ENCODE results near the gene ADAP1.
A peak's percentile ranks its signal among the peaks of the same experiment; 100 is the strongest.
"Not testable (repeated sequence)": the region's sequence is repeated elsewhere in the genome, so short reads cannot be mapped to it uniquely, and the experiment has no call there.

Gene ADAP1, protein sequence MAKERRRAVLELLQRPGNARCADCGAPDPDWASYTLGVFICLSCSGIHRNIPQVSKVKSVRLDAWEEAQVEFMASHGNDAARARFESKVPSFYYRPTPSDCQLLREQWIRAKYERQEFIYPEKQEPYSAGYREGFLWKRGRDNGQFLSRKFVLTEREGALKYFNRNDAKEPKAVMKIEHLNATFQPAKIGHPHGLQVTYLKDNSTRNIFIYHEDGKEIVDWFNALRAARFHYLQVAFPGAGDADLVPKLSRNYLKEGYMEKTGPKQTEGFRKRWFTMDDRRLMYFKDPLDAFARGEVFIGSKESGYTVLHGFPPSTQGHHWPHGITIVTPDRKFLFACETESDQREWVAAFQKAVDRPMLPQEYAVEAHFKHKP

DNA sequence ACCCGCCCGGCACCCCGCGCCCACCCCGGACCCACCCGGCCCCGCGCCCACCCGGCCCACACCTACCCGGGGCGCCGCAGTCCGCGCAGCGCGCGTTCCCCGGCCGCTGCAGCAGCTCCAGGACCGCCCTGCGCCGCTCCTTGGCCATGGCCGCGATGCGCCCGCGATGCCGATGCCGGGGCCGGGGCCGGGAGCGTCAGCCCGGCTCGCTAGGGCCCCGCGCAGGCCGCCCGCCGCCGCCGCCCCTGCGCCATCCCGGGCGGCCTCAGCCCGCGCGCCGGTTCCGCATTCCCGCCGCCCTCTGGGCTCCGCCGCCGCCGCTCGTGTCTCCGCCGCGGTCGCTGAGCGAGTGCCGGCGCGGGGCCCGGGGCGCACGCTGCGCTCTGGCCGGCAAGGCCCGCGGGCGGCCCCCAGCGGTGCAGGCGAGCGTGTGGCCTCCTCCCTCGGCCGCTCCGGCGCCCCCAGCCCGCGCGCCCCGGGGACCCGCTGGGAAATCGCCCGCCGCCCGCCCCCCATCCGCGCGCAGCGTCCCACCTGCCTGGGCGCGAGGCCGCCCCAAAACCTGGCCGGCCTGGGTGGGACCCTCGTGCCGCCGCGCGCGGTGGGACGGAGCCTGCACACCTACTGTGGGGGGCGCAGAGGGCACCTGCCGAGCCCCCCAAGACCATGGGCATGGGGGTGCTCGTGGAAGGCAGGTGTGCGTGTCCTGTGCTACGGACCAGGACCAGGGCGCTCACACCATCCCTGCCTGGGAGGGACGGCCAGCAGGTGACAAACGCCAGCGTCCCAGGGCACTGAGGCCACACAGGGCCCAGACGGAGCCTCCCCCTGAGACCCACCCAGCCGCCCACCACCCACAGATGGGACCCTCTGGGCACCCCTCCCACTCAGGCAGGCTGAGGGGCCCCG is at the start of gene ADAP1:
Gene ADAP1, minus strand, starts transcription at position 351 of the 909 bp plus-strand sequence. Its CDS starts 203 bp downstream, at position 148.
- DNase-seq = peak; percentile 63

DNA sequence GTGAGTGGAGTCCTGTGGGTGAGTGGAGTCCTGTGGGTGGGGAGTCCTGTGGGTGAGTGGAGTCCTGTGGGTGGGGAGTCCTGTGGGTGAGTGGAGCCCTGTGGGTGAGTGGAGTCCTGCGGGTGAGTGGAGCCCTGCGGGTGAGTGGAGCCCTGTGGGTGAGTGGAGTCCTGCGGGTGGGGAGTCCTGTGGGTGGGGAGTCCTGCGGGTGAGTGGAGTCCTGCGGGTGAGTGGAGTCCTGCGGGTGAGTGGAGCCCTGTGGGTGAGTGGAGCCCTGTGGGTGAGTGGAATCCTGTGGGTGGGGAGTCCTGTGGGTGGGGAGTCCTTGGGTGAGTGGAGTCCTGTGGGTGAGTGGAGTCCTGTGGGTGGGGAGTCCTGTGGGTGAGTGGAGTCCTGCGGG is 48.0 kb upstream of the ADAP1 start:
- not testable (repeated sequence) for DNase-seq

DNA sequence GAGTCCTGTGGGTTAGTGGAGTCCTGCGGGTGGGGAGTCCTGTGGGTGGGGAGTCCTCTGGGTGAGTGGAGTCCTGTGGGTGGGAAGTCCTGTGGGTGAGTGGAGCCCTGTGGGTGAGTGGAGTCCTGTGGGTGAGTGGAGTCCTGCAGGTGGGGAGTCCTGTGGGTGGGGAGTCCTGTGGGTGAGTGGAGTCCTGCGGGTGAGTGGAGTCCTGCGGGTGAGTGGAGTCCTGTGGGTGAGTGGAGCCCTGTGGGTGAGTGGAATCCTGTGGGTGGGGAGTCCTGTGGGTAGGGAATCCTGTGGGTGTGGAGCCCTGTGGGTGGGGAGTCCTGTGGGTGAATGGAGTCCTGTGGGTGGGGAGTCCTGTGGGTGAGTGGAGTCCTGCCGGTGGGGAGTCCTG is 47.5 kb upstream of the ADAP1 start:
- DNase-seq = not testable (repeated sequence)

DNA sequence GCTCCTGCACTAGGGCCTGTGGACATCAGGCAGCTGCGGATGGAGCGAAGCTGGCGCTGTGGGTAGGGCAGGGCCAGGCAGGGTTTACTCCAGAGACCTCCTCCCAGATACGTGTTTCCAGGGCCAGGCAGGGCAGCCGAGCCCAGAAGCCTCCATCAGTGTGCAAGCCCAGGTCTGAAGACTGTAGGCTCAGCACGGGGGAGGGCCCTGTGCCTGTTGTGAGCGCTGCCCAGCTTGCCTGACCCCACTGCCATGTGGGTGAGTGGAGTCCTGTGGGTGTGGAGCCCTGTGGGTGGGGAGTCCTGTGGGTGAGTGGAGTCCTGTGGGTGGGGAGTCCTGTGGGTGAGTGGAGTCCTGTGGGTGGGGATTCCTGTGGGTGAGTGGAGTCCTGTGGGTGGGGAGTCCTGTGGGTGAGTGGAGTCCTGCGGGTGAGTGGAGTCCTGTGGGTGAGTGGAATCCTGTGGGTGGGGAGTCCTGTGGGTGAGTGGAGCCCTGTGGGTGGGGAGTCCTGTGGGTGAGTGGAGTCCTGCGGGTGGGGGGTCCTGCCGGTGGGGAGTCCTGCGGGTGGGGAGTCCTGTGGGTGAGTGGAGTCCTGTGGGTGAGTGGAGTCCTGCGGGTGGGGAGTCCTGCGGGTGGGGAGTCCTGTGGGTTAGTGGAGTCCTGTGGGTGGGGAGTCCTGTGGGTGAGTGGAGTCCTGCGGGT is 46.7 kb upstream of the ADAP1 start:
- not testable (repeated sequence) for DNase-seq

DNA sequence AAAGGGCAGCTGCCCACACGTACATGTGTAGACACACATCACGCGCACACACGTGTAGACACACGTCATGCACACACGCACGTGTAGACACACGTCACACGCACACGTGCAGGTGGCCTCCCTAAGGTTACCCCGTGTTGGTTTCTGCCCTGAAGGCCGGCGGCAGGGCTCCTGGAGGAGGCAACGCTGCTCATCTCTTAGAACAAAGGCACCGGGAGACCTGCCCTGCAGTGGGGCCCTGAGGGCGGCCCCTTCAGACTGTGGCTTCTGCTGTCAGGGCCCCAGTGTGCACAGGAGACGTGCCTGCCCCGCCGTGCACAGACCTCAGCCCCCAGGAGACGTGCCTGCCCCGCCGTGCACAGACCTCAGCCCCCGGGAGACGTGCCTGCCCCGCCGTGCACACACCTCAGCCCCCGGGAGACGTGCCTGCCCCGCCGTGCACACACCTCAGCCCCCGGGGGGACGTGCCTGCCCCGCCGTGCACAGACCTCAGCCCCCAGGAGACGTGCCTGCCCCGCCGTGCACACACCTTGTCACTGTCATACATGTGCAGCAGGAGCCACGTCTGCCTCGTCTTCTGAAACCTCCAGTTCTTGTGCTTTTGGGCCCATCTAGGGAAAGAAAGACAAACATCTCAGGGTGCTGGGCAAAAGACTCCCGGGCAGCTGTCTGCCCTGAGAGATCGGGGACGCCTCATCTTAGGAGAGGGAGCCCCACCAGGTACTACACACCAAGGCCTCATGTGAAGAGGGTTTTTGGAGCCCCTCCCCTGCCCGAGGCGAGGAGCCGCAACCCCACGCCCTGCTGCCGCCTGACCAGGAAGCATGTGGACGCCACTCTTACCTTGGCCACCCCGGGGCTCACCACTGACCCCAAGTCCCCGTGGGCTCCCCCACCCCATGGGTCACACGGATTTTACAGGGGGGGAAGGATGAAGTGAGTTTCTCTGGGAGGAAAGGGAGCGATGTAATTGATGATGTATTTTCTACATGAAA is 45.8 kb upstream of the ADAP1 start:
- no peak for DNase-seq

DNA sequence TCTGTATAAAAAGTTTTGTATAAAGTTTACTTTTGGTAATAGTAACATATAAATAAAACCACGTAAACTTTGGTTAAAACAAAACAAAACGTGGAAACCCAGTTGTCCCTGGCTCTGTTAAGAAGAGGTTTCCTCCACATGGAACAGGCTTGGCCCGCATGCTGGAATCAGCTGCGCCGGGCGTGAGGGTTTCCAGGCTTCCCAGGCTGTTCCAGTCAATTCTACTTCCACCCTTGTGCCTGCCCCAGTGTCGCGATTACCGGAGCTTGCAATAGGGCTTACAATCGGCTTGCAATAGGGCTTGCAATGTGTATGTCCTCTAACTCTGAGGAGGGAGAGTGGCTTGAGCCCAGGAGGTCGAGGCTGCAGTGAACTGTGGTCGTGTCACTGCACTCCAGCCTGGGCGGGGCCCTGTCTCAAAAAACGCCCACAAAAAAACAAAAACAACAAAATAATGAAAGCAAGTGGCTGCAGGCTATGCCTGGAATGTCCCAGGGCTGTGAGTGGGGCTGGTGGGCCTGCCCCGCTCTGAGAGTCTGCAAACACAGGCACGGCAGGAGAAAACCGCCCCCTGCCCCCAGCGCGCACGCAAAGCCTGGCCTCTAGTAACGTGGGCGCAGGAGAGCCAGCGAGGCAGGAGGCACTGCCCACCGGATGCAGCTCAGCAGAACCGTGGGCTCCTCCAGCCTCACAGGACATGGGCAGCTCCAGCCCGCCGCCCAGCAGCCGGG is 44.8 kb upstream of the ADAP1 start:
- no peak for DNase-seq

DNA sequence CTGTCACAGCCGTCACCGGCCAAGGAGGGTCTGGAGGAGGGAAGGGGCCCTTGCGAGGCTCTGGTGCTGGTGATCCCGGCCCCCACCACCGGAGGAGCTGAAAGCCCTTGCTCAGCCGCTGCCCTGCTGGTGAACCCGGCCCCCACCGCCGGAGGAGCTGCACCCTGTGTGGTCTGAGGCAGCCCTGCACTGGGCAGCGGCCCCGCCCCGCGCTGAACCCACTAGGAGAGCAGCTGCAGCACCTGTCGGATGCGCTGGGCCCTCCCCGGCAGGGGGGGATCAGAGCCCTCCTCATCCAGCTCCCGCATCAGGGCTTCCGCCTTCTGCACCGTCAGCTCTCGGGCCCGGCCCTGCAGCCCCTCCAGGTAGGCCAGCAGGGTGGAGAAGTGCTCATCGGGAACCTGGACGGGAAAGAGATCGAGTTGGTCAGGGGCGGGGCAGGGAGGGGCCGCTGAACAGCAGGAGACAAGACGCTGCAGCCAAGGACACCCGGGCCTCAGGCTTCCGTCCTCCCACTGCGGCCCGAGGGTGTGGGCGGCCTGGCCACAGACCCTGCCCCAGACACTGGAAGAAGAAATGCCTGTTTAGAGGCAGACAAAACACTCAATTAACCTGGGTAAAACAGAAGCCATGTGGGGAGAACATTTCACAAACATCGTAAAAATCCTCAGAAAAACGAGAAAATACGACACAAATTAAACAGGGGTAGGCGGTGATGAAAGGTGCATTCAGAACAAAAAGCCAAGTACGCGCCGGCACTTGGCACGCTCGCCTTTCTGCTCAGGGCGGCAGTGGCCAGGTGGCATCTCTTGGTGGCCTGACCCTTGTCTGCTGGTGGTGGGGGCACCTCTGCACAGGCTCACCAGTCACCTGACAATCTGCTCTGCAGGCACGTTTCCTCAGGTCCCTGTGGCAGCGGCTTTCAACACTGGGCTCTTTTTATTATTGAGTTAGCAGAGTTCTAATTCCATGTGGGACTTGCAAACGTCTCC is 43.2 kb upstream of the ADAP1 start:
- DNase-seq = no peak

DNA sequence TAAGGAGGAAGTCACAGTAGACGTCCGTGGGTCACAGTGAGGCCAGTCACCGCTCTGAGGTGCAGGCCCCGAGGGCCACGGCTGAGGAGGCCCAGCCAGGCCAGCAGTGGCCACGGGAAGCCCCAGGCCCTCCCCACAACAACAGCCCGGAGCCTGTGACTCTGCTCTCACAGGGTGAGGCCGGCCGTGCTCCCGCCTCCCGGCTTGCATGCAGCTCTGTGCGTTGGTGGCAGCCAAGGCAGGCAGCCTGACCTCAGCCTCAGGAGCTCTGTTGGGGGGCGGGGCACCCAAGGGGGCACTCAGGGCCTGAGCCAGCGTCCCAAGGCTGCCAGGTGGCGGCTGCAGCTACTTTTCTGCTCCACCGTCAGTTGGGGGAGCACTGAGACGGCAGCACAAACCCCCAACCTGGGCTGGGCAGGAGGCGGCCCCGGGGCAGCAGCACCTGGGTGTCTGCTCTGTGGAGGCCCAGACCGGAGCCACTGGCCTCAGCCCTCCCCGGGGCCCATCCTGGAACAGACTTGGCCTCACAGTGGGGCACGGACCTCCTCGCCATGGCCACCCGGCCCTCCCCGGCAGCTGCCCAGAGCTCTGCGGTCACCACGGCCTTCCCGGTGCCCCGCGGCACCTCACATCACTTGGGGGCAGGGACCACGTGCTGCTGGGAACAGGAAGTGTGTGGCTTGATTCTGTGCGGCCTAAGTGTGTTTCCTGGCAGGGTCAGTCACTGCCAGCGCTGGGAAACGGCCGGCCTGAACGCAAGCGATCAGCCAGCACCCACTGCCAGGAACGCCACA is 41.8 kb upstream of the ADAP1 start:
- no peak for DNase-seq

DNA sequence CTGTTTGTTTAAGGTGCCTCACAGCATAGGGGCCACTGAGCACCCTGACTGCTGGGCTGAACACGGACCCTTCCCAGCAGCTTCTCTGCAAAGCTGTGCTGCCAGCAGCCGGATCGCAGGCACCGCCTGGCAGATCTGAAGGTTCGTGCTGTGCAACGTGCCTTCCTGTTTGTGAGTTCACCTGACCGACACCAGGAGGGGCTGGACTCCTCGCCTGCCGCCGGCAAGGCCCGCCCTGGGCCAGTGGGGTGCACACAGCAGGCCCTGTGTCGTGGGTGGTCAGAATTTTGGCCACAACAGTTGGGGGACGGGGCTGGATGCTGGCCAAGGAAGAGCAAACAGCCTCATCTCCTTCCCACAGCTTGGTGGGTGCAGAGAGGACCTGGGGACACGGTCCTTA is 41.1 kb upstream of the ADAP1 start:
- no peak for DNase-seq

DNA sequence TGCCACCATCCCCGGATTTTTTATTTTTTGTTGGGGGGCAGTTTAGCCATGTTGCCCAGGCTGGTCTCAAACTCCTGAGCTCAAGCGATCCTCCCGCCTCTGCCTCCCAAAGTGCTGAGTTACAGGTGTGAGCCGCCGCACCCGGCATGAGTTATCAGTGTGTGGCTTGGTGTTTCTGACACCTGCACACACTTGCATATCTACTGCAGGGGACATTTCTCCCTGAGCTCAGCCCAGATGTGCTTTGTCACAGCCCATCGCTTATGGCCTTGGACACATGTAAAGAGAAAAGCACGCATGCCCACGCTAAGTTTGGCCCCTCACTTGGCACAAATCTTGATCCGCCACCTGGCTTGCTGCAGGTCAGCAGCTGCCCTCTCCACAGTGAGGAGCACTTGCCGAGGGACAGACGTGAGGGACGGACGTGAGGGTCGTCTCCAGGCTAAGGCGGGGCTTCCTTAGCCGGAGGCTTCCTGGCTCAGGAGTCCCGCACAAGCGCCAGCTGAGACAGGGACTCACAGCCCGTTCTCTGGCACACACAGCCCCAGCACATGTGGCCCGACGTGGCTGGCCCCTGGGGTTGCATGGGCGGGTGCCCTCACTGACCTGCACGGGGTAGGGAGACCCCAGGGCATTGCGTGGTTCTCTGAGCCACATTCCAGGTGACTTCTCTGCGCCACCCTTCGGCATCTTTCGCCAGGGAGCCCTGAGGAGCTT is 40.3 kb upstream of the ADAP1 start:
- DNase-seq = no peak

DNA sequence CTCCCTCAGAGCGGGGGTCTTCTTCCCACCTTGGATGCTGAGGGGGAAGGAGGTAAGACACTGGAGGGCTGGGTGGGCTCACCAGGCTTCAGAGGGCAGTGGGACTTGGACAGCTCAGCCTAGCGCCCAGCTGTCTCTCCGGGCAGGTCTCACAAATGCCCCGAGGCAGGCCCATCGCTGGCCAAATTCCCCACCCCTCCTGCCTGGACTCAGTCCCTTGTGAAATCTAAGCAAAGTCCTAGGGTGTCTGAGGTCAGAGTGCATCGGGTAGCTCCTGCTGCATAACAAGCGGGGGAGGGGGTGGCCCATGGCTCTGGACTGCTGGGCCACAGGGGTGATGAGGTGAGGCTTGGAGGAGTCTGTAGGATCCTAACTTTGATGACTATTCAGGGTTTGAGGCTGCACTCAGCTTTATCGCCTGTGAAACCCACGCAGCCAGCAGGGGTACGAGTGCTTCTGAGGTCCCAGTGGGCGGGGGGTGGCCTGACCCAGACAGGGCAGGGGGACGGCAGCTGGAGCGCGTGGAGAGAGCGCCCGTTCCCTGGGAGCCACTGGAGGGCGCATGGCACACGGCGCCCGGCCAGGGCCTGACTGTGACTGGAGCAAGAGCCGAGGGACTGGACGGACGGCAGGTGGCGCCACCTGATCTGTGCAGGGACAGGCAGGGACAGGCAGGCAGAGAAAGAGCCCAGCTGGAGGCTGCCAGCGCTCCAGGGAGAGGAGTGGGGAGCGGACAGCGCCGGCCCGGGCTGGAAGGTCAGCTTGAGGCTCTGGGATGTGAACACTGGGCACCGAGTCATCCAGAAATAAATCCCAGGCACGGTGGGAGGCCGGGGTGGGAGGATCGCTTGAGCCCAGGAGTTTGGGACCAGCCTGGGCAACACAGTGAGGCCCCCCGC is 38.5 kb upstream of the ADAP1 start:
- DNase-seq = peak; percentile 94

DNA sequence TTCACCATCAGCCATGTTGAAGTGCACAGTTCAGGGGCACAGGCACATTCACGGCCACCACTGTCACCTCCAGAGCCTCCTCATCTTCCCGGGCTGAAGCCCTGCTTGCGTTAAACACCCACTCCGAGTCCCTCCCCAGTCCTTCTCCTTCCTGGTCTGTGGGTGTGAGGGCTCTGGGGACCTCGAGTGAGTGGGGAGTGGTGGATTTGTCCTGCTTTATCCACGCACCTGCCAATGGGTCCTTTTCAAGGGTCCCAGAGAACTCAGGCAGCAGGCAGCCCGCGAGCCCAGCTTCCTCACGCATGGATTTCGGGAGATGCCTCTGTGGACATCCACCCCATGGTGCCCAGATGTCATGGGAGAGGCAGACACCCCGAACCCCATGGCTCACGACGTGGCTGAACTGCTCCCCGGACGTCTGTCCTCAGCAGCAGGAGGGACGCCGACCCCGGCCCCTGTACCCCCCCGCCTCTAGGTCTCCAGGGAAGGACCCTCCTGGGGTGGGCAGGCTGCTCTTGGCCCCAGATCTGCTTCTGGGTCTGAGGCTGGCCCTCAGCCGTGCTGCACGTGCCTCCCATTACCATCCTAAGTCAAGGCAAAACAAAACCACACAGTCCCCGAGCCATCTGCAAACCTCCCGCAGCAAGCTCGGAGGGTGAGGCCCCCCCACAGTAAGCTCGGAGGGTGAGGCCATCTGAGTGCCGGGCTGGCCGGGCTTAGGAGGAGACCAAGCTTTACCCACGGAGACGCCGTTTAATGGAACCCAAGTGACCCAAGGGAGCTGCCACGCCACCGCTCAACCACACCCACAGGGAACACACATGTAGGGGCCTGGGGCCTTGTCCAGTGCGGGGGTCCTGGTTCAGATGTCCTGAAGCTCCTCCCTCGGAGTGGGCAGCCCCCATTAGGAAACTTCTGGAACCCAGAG is 37.5 kb upstream of the ADAP1 start:
- no peak for DNase-seq

DNA sequence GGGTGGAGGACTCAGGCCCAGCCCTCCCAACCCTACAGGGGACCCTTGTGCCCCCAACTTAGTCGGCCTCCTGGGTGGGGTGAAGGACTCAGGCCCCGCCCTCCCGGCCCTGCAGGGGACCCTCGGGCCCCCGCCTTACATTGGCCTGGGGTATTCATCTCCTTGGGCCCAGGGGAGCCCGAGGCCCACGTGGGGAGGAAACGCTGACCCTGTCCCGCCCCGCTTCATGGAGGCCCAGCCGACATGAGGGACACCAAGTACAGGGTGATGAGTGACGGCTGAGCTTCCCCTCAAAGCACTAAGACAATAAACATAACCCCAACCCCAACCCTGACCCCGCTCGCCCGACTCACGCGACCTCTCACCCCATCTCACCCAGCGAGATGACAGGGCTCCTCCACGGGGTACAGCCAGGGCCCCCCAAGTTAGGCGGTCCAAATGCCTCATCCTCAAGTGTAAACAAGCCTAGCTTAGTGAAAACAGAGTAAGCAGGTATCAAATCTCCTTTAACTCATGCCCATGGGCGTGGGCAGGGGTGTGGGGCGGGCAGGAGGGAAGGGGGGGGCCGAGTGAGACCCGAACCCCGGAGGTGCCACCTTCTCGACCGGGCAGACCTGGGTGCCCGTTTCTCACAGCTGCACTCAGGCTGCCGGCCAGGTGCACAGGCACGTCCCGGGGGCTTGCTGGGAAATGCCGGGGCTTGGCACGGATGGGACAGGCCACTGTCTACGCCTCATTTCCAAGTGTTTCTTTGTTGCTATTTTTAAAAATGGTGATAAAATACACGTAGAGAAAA is 36.7 kb upstream of the ADAP1 start:
- no peak for DNase-seq

DNA sequence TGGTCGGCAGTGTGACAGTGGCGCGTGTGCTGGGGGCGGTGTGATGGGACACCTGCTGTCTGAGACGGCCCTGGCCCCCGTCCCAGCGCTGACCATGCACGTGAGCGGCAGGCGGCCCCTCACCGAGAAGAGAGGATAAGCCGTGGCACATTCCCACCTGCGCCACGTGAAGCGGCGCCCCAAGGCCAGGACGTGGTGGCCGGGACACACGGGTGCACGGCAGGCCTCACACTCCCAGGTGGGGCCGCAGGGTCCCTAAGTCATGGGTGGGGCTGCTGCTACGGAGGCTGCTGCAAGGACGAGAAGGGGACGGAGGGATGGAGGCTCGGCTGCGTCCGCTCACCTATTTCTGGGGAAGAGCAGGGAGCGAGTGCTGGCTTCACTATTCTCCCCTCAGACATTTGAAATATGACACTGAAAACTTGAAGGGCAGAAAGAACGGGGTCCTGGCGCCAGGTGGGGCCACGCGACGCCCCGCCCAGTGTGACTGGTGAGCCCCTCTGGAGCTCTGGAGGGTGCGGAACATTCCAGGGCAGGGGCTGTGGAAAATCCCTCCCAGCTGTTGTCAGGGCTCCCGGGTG is 36.0 kb upstream of the ADAP1 start:
- no peak for DNase-seq

DNA sequence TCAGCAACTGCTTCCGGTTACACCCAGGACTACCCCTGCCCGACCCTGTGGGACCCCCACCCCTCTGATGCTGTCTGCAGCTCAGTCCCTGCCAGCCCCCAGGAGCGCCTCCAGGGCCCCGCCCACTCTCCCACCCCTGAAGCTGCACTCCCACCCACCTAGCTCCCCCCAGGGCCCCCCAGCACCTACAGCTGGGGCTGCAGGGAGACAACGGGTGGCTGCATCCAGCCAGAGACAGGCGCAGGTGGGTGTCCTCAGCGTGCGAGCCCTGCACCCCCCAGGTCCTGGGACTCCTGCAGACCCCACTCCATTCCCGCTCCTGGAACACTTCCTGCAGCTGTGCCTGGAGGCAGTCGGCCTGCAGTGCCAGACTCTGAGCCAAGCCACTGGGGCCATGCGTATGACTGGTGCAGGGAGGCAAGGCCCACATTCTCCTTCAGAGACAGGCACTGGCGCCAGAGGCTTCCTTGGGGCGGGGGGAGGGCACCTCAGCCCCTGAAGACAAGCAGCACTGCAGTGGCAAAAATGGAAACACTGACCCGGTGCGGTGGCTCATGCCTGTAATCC is 34.6 kb upstream of the ADAP1 start:
- no peak for DNase-seq
